ENCODE results near the gene ARL8B.

The ARL8B gene

DNA sequence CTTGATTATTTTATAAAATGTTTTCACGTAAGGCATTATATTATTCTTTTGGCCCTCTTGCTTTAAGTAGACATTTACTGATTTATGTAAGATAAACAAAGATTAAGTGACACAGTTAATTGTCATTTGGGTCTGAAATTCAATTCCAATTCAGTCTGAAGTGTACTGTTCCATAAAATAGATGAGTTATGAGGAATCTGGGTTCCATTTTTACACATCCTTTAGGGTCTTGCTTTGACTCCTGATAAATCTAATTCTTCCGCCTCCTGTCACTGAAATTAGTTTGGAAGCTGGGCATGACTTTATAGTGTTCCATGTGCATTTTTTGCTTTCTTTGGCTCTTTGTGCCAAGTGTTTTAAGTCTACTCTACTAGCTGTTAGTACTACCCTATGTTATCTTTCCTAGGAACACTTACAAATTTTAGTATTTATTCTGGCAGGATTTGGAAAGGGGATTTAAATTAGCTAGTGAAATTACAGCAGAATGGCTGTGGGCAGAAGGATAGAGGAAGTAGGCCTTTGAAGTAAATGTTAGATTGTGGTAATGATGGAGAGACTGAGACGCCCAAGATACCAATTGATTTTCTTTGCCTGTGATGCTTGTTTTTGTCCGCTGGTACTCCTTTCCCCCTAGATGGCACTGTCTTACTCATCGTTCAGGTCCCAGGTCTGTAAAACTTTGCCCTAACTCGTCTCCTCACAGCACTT, 14.3 kb downstream of the ARL8B start:
- no peak for DNase-seq (ENCODE audit: low read depth, low spot score)
- H3K9me3 ChIP-seq (ENCODE audit: low read depth, low read length): no peaks in the 10 kb centered on the region
- no peak overlapping the region for H3K4me3 ChIP-seq
- no peak overlapping the region for H3K27ac ChIP-seq
- no peak for TF ChIP-seq FOXP2 (optimal IDR thresholded peaks at IDR 0.05; ENCODE audit: control extremely low read depth, extremely low read length, insufficient read depth)
- TF ChIP-seq POLR2AphosphoS5 (IDR thresholded peaks at IDR 0.05; ENCODE audit: borderline replicate concordance, low read depth, low read length): no peak
- no peak for TF ChIP-seq EZH2 (IDR thresholded peaks at IDR 0.05)
- H3K9ac ChIP-seq (ENCODE audit: insufficient read length): no peak overlapping the region
- H3K36me3 ChIP-seq (ENCODE audit: insufficient read depth, low read length): no peaks in the 10 kb centered on the region

DNA sequence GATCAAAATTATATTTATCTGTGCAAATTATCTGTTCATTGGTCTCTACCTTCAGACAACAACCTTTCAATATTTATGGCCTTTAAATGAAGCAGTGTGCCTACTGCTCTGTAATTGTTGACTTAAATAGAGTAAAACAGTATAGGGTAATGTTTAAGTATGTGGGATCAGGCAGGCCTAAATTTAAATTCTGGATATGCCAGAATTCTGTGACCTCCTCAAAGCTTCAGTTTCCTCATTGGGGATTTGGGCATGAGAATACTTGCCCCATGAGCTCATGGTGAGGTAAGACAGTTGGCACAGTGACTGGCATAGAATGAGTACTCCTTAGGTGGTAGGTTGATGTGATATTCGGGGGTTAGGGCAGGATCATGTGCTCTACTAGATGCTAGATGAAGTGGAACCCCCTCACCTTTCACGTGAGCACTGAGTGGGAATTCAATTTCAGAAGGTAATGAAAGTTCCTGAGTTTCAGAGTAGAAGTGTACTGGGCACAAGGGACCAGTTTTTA, 14.9 kb downstream of the ARL8B start:
- H3K9ac ChIP-seq (ENCODE audit: insufficient read length): no peak overlapping the region
- no peaks in the 10 kb centered on the region for H3K36me3 ChIP-seq (ENCODE audit: insufficient read depth, low read length)
- no peak overlapping the region for H3K4me3 ChIP-seq
- H3K9me3 ChIP-seq (ENCODE audit: low read depth, low read length): no peaks in the 10 kb centered on the region
- no peak for TF ChIP-seq POLR2AphosphoS5 (IDR thresholded peaks at IDR 0.05; ENCODE audit: borderline replicate concordance, low read depth, low read length)
- DNase-seq (ENCODE audit: low read depth, low spot score): no peak
- no peak overlapping the region for H3K27ac ChIP-seq

DNA sequence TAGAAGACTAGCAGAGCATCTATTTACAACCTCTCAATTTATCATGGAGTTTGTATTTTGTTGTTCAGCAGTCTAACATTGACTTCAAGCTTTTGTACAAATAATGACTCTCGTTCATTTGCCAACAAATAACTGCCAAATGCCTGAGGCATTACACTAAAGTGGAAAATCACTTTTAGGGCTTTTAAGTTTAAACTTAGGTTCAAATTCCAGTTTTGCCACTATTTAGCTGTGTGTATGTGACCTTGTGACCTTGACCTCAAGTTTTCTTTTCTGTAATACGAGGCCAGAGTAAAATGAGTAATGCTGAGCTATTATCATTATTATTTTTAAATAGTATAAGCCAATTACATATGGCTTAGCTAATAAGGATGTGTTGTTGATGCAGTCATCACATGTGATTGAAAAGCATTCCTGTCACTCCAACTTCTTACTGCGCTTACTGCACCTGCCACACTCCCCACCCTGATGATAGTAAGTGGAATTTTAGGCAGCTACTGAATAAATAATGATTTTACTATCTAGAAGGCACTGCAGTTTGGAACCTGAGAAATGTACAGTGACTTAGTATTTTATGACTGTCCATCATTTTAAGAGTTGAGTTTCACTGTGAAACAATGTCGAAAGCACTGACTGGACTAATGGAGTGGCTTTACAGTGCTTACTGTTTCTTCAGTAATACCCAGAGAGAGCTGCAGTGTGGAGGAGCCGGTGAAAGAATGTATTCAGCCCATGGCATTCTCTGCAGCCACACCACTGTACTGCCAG, 16.3 kb downstream of the ARL8B start:
- no peak for DNase-seq (ENCODE audit: low read depth, low spot score)
- no peak for TF ChIP-seq POLR2AphosphoS5 (IDR thresholded peaks at IDR 0.05; ENCODE audit: borderline replicate concordance, low read depth, low read length)
- TF ChIP-seq FOXP2 (optimal IDR thresholded peaks at IDR 0.05; ENCODE audit: control extremely low read depth, extremely low read length, insufficient read depth): no peak
- TF ChIP-seq EZH2 (IDR thresholded peaks at IDR 0.05): no peak
- no peak overlapping the region for H3K4me3 ChIP-seq
- H3K9me3 ChIP-seq (ENCODE audit: low read depth, low read length): no peaks in the 10 kb centered on the region
- H3K27ac ChIP-seq: no peak overlapping the region
- H3K36me3 ChIP-seq (ENCODE audit: insufficient read depth, low read length): no peaks in the 10 kb centered on the region
- no peak overlapping the region for H3K9ac ChIP-seq (ENCODE audit: insufficient read length)

DNA sequence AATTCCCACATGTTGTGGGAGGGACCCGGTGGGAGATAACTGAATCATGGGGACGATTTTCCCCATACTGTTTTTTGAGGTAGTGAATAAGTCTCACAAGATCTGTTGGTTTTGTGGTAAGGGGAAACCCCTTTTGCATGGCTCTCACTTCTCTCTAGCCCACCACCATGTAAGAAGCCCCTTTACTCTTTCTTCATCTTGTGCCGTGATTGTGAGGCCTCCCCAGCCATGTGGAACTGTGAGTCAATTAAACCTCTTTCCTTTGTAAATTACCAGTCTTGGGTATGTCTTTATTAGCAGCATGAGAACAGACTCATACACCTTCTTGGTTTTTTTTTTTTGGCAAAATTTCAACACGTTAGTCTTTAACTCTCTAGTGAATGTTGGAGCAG, 18.1 kb downstream of the ARL8B start:
- no peak for DNase-seq (ENCODE audit: low read depth, low spot score)
- TF ChIP-seq EZH2 (IDR thresholded peaks at IDR 0.05) (no peak), POLR2AphosphoS5 (IDR thresholded peaks at IDR 0.05; ENCODE audit: borderline replicate concordance, low read depth, low read length) (no peak), FOXP2 (optimal IDR thresholded peaks at IDR 0.05; ENCODE audit: control extremely low read depth, extremely low read length, insufficient read depth) (no peak)

DNA sequence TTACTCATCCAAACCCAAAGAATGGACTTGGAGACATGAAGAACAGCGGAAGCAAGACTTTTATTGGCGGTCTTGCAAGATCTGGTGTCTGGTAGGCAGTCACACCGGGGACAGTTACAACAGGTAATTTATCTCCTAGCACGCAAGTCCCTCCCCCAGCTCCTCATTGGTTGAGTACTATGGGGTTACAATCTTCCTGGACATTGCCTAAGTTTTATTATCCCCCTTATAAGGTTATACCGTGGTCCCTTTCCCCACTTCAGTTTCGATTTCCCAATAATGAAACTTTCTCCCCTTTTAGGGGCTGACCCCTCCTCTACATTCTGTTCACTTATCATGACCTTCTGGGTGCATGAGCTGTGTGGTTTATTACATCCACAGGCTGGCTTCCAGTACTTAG, 18.7 kb downstream of the ARL8B start:
- DNase-seq (ENCODE audit: low read depth, low spot score): no peak
- H3K27ac ChIP-seq: no peak overlapping the region
- TF ChIP-seq FOXP2 (optimal IDR thresholded peaks at IDR 0.05; ENCODE audit: control extremely low read depth, extremely low read length, insufficient read depth) (no peak), EZH2 (IDR thresholded peaks at IDR 0.05) (no peak), POLR2AphosphoS5 (IDR thresholded peaks at IDR 0.05; ENCODE audit: borderline replicate concordance, low read depth, low read length) (no peak)
- no peak overlapping the region for H3K9ac ChIP-seq (ENCODE audit: insufficient read length)
- no peaks in the 10 kb centered on the region for H3K9me3 ChIP-seq (ENCODE audit: low read depth, low read length)
- no peaks in the 10 kb centered on the region for H3K36me3 ChIP-seq (ENCODE audit: insufficient read depth, low read length)
- no peak overlapping the region for H3K4me3 ChIP-seq

More for the DNA sequence above, 18.1 kb downstream of the ARL8B start:
- no peak overlapping the region for H3K9ac ChIP-seq (ENCODE audit: insufficient read length)
- H3K36me3 ChIP-seq (ENCODE audit: insufficient read depth, low read length): no peaks in the 10 kb centered on the region
- no peak overlapping the region for H3K4me3 ChIP-seq
- no peak overlapping the region for H3K27ac ChIP-seq
- no peaks in the 10 kb centered on the region for H3K9me3 ChIP-seq (ENCODE audit: low read depth, low read length)

DNA sequence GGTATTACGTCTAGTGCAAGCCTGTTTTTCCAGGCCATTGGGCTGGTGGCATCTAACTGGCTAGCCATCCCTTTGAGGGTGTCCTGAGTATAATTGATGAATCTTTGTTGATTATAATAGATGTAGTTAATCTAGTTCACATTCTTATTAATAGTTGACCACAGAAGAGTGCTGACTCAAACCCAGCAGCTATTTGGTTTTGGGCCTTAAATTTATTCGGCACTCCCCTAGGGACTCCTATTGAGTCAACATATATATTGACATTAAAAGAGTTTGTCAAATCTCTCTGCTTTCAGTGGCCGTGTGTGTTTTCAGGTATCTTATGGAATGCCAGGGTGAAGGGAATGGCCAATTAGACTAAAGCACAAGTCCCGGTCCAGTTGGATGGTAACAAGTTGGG, 19.7 kb downstream of the ARL8B start:
- Histone ChIP-seq H3K9ac (ENCODE audit: insufficient read length) (no peak overlapping the region), H3K27ac (no peak overlapping the region), H3K36me3 (ENCODE audit: insufficient read depth, low read length) (no peaks in the 10 kb centered on the region), H3K9me3 (ENCODE audit: low read depth, low read length) (no peaks in the 10 kb centered on the region), H3K4me3 (no peak overlapping the region)
- TF ChIP-seq FOXP2 (optimal IDR thresholded peaks at IDR 0.05; ENCODE audit: control extremely low read depth, extremely low read length, insufficient read depth): no peak
- no peak for TF ChIP-seq POLR2AphosphoS5 (IDR thresholded peaks at IDR 0.05; ENCODE audit: borderline replicate concordance, low read depth, low read length)
- TF ChIP-seq EZH2 (IDR thresholded peaks at IDR 0.05): no peak
- DNase-seq (ENCODE audit: low read depth, low spot score): no peak

DNA sequence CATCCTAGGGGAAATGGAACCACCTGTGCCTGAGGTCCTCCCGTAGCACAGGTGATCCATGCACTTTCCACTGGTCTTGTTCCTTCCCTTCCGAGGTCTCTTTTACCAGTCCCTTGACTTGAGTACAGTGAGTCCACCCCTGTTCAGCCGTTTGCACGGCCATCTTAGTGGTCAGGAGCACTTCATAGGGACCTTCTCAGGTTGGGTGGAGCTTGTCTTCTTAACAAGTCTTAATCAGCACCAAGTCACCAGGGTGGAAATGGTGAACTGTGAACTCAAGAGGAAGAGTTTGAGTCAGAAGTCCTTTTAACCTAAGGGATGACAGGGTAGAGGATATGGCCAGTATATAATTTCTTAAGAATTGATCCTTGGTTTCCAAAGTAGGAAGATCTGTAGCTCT, 21.4 kb downstream of the ARL8B start:
- Histone ChIP-seq H3K36me3 (ENCODE audit: insufficient read depth, low read length) (no peaks in the 10 kb centered on the region), H3K4me3 (no peak overlapping the region), H3K9me3 (ENCODE audit: low read depth, low read length) (no peaks in the 10 kb centered on the region), H3K9ac (ENCODE audit: insufficient read length) (no peak overlapping the region), H3K27ac (no peak overlapping the region)
- no peak for TF ChIP-seq EZH2 (IDR thresholded peaks at IDR 0.05)
- no peak for TF ChIP-seq FOXP2 (optimal IDR thresholded peaks at IDR 0.05; ENCODE audit: control extremely low read depth, extremely low read length, insufficient read depth)
- TF ChIP-seq POLR2AphosphoS5 (IDR thresholded peaks at IDR 0.05; ENCODE audit: borderline replicate concordance, low read depth, low read length): no peak
- no peak for DNase-seq (ENCODE audit: low read depth, low spot score)

DNA sequence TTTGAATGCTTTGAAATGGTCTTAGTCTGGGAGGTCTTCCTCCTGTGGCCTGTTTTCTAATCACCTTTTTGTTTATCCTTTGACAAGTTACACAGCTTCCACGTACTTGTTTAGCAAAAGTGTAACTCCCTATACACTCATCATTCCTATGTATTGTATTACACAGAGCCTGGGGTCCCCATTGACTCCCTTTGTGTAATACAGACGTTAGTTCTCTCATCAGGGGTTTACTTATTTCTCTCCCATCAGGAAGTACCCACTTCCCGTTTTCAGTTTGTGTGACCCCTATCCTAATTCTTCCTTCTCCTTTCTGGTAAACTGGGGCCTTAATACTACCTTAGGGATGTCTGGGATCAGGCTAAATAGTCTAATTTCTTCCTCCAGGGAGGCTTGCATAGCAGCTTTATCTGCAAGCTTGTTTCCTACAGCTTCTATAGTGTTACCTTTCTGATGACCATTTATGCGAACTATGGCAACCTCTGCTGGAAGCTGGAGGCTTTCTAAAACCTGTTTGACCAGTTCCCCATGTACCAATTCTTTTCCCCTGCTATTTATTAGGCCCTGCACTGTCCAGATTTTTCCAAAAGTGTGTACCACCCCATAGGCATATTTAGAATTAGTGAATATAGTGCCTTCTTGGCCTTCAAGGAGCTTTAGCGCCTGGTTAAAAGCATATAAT, 22.4 kb downstream of the ARL8B start:
- Histone ChIP-seq H3K4me3 (no peak overlapping the region), H3K36me3 (ENCODE audit: insufficient read depth, low read length) (no peaks in the 10 kb centered on the region), H3K27ac (no peak overlapping the region), H3K9me3 (ENCODE audit: low read depth, low read length) (no peaks in the 10 kb centered on the region), H3K9ac (ENCODE audit: insufficient read length) (no peak overlapping the region)
- TF ChIP-seq FOXP2 (optimal IDR thresholded peaks at IDR 0.05; ENCODE audit: control extremely low read depth, extremely low read length, insufficient read depth) (no peak), POLR2AphosphoS5 (IDR thresholded peaks at IDR 0.05; ENCODE audit: borderline replicate concordance, low read depth, low read length) (no peak), EZH2 (IDR thresholded peaks at IDR 0.05) (no peak)
- no peak for DNase-seq (ENCODE audit: low read depth, low spot score)

Measured in SK-N-MC (cell line).